ENCODE data around the gene LRP2BP. TPM values are rescaled to one million over a fixed set of nuclear protein-coding genes. Genes with fewer than 3 reads are reported as not detected.
A peak's percentile ranks its signal among the peaks of the same experiment; 100 is the strongest.

Gene LRP2BP
- total RNA-seq, 3 donors from 2014 or later (not counting 1 experiment from before 2014, with no cell fraction given): 1.7 to 2.4 (median 2.2) TPM

DNA sequence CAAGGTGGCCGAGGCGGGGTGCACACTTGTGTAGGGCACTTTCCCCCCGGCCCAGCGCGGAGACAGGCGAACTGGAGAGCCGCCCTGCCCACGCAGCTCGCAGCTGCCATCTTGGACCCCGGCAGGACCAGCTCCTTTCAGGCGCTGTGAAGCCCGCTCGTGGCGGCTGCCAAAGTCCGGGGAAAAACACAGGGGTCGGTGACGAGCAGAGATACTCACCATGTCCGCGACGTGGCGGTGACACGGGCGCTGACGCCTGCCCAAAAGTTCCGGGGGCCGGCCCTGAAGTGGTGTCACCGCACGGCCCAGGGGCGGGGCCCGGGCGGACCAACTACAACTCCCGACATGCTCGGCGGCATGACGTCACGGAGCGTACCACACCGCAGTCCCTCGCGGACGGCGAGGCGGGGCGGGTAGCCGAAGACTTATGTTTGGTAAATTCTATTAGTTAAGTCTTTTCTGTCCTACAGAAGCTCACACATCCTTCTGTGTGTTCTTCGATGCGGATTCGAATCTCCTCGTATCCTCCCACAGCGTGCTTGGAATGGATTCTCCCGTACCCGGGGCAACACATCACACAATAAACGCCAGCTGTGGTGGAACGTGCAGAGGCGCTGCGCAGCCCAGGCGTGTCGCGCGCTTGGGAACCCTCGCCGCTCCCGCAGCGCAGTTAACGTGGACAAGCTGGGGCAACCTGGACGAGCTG is 30.1 kb upstream of the LRP2BP start, which contains the start of gene UFSP2:
TSS of gene UFSP2 (minus strand) at position 318 of the 706 bp plus-strand sequence. CDS start at position 222, 96 bp downstream.
- Mint-ChIP-seq H3K27me3 (ENCODE audit: low read depth in 2 of 2) (peaks cover 2 to 11% of the 10 kb centered on the region in 2 donors), H3K9me3 (no peaks in the 10 kb centered on the region), H3K27ac (peak within 1 kb of the TSS; percentile 84 to 89), H3K4me3 (peak within 1 kb of the TSS; percentile 87), H3K4me1 (peaks cover 9 to 32% of the 10 kb centered on the region in 2 donors), H3K36me3 (no peaks in the 10 kb centered on the region)
- TF ChIP-seq, protein P1, sequence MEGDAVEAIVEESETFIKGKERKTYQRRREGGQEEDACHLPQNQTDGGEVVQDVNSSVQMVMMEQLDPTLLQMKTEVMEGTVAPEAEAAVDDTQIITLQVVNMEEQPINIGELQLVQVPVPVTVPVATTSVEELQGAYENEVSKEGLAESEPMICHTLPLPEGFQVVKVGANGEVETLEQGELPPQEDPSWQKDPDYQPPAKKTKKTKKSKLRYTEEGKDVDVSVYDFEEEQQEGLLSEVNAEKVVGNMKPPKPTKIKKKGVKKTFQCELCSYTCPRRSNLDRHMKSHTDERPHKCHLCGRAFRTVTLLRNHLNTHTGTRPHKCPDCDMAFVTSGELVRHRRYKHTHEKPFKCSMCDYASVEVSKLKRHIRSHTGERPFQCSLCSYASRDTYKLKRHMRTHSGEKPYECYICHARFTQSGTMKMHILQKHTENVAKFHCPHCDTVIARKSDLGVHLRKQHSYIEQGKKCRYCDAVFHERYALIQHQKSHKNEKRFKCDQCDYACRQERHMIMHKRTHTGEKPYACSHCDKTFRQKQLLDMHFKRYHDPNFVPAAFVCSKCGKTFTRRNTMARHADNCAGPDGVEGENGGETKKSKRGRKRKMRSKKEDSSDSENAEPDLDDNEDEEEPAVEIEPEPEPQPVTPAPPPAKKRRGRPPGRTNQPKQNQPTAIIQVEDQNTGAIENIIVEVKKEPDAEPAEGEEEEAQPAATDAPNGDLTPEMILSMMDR (IDR thresholded peaks at IDR 0.05): no peak
- Histone ChIP-seq H3K9me3 (ENCODE audit: control insufficient read depth, insufficient read depth, low read length) (no peaks in the 10 kb centered on the region), H3K27ac (ENCODE audit: low read length) (peak within 1 kb of the TSS; percentile 93), H3K27me3 (ENCODE audit: control insufficient read depth, insufficient read depth, low read length) (no peaks in the 10 kb centered on the region), H3K4me3 (ENCODE audit: low read length) (peak within 1 kb of the TSS; percentile 90), H3K4me1 (ENCODE audit: control insufficient read depth, insufficient read depth, low read length) (peaks cover 13% of the 10 kb centered on the region), H3K36me3 (ENCODE audit: control insufficient read depth, insufficient read depth, low read length) (peaks cover 5% of the 10 kb centered on the region)
- intact Hi-C loops (cut with micrococcal nuclease): loop anchor here (1.0 to 10.0 kb wide), 3 partner anchors 29 to 221 kb away; partner anchors contain the start of genes ANKRD37, CCDC110, CFAP97 and SNX25
- DNase-seq (peak; percentile 95 to 96), ATAC-seq (peak; percentile 86 to 95 (median 86))
- under 1% methylated on average over 66 of the region's 66 CpGs for WGBS (ENCODE audit: insufficient coverage)

- TF ChIP-seq, protein P1 (IDR thresholded peaks at IDR 0.05): no peak
Measured at GRCh38 chr4:185424905-185425646, 29.4 kb upstream of the LRP2BP start.

DNA sequence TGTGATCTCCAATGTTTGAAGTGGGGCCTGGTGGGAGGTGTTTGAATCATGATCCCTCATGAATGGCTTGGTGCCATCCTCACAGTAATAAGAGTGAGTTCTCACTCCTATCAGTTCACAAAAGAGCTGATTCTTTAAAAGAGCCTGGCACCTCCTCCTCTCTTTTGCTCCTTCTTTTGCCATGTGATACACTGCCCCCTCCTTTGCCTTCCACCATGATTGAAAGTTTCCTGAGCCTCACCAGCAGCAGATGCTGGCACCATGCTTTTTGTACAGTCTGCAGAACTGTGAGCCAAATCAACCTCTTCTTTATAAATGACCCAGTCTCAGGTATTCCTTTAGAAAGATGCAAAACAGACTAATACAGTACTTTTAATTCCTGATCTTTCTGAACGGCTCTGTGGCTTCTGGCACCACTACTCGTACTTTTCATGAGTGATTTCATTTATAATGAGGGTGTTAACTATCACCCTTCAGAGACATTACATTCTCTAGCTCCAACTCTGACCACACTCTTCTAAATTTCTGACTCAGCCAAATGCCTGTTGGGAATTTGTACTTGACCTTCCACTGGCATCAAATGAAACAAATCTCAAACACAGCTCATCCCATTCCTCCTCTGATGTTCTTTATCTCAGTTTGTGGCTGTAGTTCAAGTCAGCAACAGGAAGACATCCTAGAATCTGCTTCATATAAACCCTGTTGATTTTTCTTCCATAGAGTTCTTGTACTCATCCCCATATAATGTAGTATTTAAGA is 25.8 kb upstream of the LRP2BP start:
- ATAC-seq (no peak), DNase-seq (no peak)
- Histone ChIP-seq H3K36me3 (ENCODE audit: control insufficient read depth, insufficient read depth, low read length) (peaks cover 14% of the 10 kb centered on the region), H3K4me3 (ENCODE audit: low read length) (no peak overlapping the region), H3K27me3 (ENCODE audit: control insufficient read depth, insufficient read depth, low read length) (no peaks in the 10 kb centered on the region), H3K27ac (ENCODE audit: low read length) (no peak overlapping the region), H3K4me1 (ENCODE audit: control insufficient read depth, insufficient read depth, low read length) (peaks cover 12% of the 10 kb centered on the region), H3K9me3 (ENCODE audit: control insufficient read depth, insufficient read depth, low read length) (no peaks in the 10 kb centered on the region)
- Mint-ChIP-seq H3K4me1 (peaks cover 13 to 32% of the 10 kb centered on the region in 2 donors), H3K4me3 (no peak overlapping the region), H3K9me3 (no peaks in the 10 kb centered on the region), H3K27me3 (ENCODE audit: low read depth in 2 of 2) (no peaks in the 10 kb centered on the region), H3K27ac (peak overlapping the region in 1 of 2 donors; percentile 2), H3K36me3 (no peaks in the 10 kb centered on the region)
- 83% methylated on average over 1 of the region's 2 CpGs for WGBS (ENCODE audit: insufficient coverage)
- TF ChIP-seq, protein P1 (IDR thresholded peaks at IDR 0.05): no peak
- intact Hi-C loops (cut with micrococcal nuclease): loop anchor here (10.0 kb wide), 1 partner anchor 217 kb away; the partner anchor contains the start of genes CFAP97 and SNX25

More at GRCh38 chr4:185424905-185425646, 29.4 kb upstream of the LRP2BP start:
- Histone ChIP-seq H3K27me3 (ENCODE audit: control insufficient read depth, insufficient read depth, low read length) (no peaks in the 10 kb centered on the region), H3K9me3 (ENCODE audit: control insufficient read depth, insufficient read depth, low read length) (no peaks in the 10 kb centered on the region), H3K4me3 (ENCODE audit: low read length) (peak overlapping the region; percentile 90), H3K4me1 (ENCODE audit: control insufficient read depth, insufficient read depth, low read length) (peaks cover 13% of the 10 kb centered on the region), H3K36me3 (ENCODE audit: control insufficient read depth, insufficient read depth, low read length) (peaks cover 5% of the 10 kb centered on the region), H3K27ac (ENCODE audit: low read length) (peak overlapping the region; percentile 93)
- ATAC-seq (no peak), DNase-seq (peak in 1 of 2 donors; percentile 47)
- H3K4me3 Mint-ChIP-seq: peak overlapping the region; percentile 87
- H3K27me3 Mint-ChIP-seq (ENCODE audit: low read depth in 2 of 2): peaks cover 2 to 11% of the 10 kb centered on the region in 2 donors
- no peaks in the 10 kb centered on the region for H3K9me3 Mint-ChIP-seq
- 22% methylated on average over 12 of the region's 13 CpGs for WGBS (ENCODE audit: insufficient coverage)
- intact Hi-C loops (cut with micrococcal nuclease): loop anchor here (1.0 to 10.0 kb wide), 3 partner anchors 29 to 220 kb away; partner anchors contain the start of genes ANKRD37, CCDC110, CFAP97 and SNX25
- H3K27ac Mint-ChIP-seq: peak overlapping the region; percentile 84 to 89
- H3K36me3 Mint-ChIP-seq: no peaks in the 10 kb centered on the region
- H3K4me1 Mint-ChIP-seq: peaks cover 9 to 32% of the 10 kb centered on the region in 2 donors

All from natural killer cell (primary cell).